GM23338 (cell line): ENCODE results near the gene MED20. TPM values are rescaled to one million over a fixed set of nuclear protein-coding genes. Genes with fewer than 3 reads are reported as not detected.

Experiments used
- ATAC-seq: fragments of 200-7000 bp; cut with Tn5 transposase; 3 replicates; pipeline ENCODE4 v1.9.1; 2020
- DNase-seq: peaks from one replicate; pipeline ENCODE4 v3.0.0-alpha.2; 2015; ENCODE audit warnings: low spot score
- H2AFZ ChIP-seq: fragments of 200-600 bp; sonication (generic); 2 replicates; pipeline ENCODE4 v1.8.0; 2016; ENCODE audit warnings: antibody characterized with exemption, mild to moderate bottlenecking, moderate library complexity
- H3F3A ChIP-seq: fragments of 200-600 bp; sonication (generic); replicated peaks from 2 replicates; pipeline ENCODE4 v1.8.0; 2017; ENCODE audit warnings: antibody characterized with exemption, mixed run types, low read depth
- H3K27ac ChIP-seq: fragments of 200-600 bp; sonication (generic); 2 replicates; pipeline ENCODE4 v1.6.1; 2016; ENCODE audit warnings: low read depth
- H3K27me3 ChIP-seq: fragments of 200-600 bp; sonication (generic); 2 replicates; pipeline ENCODE4 v1.8.0; 2016; ENCODE audit warnings: mild to moderate bottlenecking, mixed run types, moderate library complexity; ENCODE audit not compliant: insufficient read depth
- H3K36me3 ChIP-seq: fragments of 200-600 bp; sonication (generic); 2 replicates; pipeline ENCODE4 v1.8.0; 2016; ENCODE audit warnings: mild to moderate bottlenecking; ENCODE audit not compliant: insufficient read depth
- H3K4me1 ChIP-seq: fragments of 200-600 bp; sonication (generic); 2 replicates; pipeline ENCODE4 v1.8.0; 2016; ENCODE audit warnings: mild to moderate bottlenecking, moderate library complexity; ENCODE audit not compliant: insufficient read depth
- H3K4me2 ChIP-seq: fragments of 200-600 bp; sonication (generic); 2 replicates; pipeline ENCODE4 v1.7.1; 2017; ENCODE audit warnings: mixed run types
- H3K4me3 ChIP-seq: fragments of 200-600 bp; sonication (generic); 2 replicates; pipeline ENCODE4 v1.6.1; 2016; ENCODE audit warnings: mixed run types
- H3K79me2 ChIP-seq: fragments of 200-600 bp; sonication (generic); replicated peaks from 2 replicates; pipeline ENCODE4 v1.8.0; 2017; ENCODE audit warnings: mild to moderate bottlenecking; ENCODE audit not compliant: insufficient read depth
- H3K9me2 ChIP-seq: fragments of 200-600 bp; sonication (generic); 2 replicates; pipeline ENCODE4 v1.8.0; 2017; ENCODE audit not compliant: insufficient read depth
- H4K20me1 ChIP-seq: fragments of 200-600 bp; sonication (generic); replicated peaks from 2 replicates; pipeline ENCODE4 v1.8.0; 2017; ENCODE audit warnings: mild to moderate bottlenecking; ENCODE audit not compliant: insufficient read depth
- H3K27ac Mint-ChIP-seq: 2 replicates; pipeline ENCODE4 v1.8.0; 2020; ENCODE audit warnings: inconsistent platforms, mild to moderate bottlenecking, moderate library complexity, mixed read lengths
- H3K27me3 Mint-ChIP-seq: 3 replicates; pipeline ENCODE4 v1.8.0; 2022; ENCODE audit warnings: low read depth, mild to moderate bottlenecking, moderate library complexity, mixed read lengths, inconsistent platforms; ENCODE audit not compliant: insufficient read depth, poor library complexity
- H3K36me3 Mint-ChIP-seq: 3 replicates; pipeline ENCODE4 v1.8.0; 2021; ENCODE audit warnings: low read depth, mild to moderate bottlenecking, inconsistent platforms, moderate library complexity, mixed read lengths
- H3K4me1 Mint-ChIP-seq: 3 replicates; pipeline ENCODE4 v1.8.0; 2020; ENCODE audit warnings: mild to moderate bottlenecking, inconsistent platforms, mixed read lengths
- H3K4me3 Mint-ChIP-seq: 3 replicates; pipeline ENCODE4 v1.8.0; 2021; ENCODE audit warnings: moderate library complexity, mild to moderate bottlenecking, inconsistent platforms, mixed read lengths
- H3K9me3 Mint-ChIP-seq: 3 replicates; pipeline ENCODE4 v1.8.0; 2020; ENCODE audit warnings: moderate library complexity, mild to moderate bottlenecking, inconsistent platforms, mixed read lengths
- CREB1 ChIP-seq: fragments of 250-450 bp; sonication (Bioruptor Pico); IDR thresholded peaks from 2 replicates; pipeline ENCODE4 v1.5.0; 2020; ENCODE audit warnings: low read depth, mild to moderate bottlenecking, moderate library complexity
- CTCF ChIP-seq, 2 experiments: fragments of 200-600 bp in 1 of 2; sonication (generic) in 1 of 2; conservative IDR thresholded peaks; 2 replicates each; pipeline versions ENCODE4 v1.5.1 to v1.6.1; 2016 to 2017; ENCODE audit warnings: antibody characterized with exemption in 2 of 2, low read depth in 2 of 2, mild to moderate bottlenecking in 2 of 2, moderate library complexity in 1 of 2
- ETS1 ChIP-seq: IDR thresholded peaks from 2 replicates; pipeline ENCODE4 v1.6.1; 2016; ENCODE audit warnings: antibody characterized with exemption
- EZH2 ChIP-seq: fragments of 200-600 bp; sonication (generic); IDR thresholded peaks from one replicate; pipeline ENCODE4 v1.8.0; 2017; ENCODE audit warnings: antibody characterized with exemption, mild to moderate bottlenecking, low read depth; ENCODE audit not compliant: unreplicated experiment
- EZH2phosphoT487 ChIP-seq: fragments of 200-600 bp; sonication (generic); IDR thresholded peaks from one replicate; pipeline ENCODE4 v1.8.1; 2018; ENCODE audit warnings: antibody characterized with exemption; ENCODE audit not compliant: unreplicated experiment
- JUNB ChIP-seq: IDR thresholded peaks from one replicate; pipeline ENCODE4 v1.6.1; 2016; ENCODE audit warnings: antibody characterized with exemption; ENCODE audit not compliant: unreplicated experiment
- NANOG ChIP-seq: IDR thresholded peaks from 2 replicates; pipeline ENCODE4 v1.6.1; 2016; ENCODE audit warnings: antibody characterized with exemption, borderline replicate concordance
- POLR2AphosphoS5 ChIP-seq: IDR thresholded peaks from 2 replicates; pipeline ENCODE4 v1.6.1; 2016; ENCODE audit warnings: antibody characterized with exemption, low read depth
- REST ChIP-seq: IDR thresholded peaks from one replicate; pipeline ENCODE4 v1.6.1; 2018; ENCODE audit warnings: antibody characterized with exemption; ENCODE audit not compliant: unreplicated experiment
- STAT1 ChIP-seq: IDR thresholded peaks from one replicate; pipeline ENCODE4 v1.6.1; 2016; ENCODE audit warnings: antibody characterized with exemption; ENCODE audit not compliant: unreplicated experiment
- ZNF114 ChIP-seq: fragments of 250-450 bp; sonication (Bioruptor Pico); IDR thresholded peaks from 2 replicates; pipeline ENCODE4 v1.5.0; 2020; ENCODE audit warnings: mild to moderate bottlenecking, moderate library complexity
- ZNF331 ChIP-seq: fragments of 250-450 bp; sonication (Bioruptor Pico); IDR thresholded peaks from 2 replicates; pipeline ENCODE4 v1.5.0; 2020; ENCODE audit warnings: low read depth, mild to moderate bottlenecking, moderate library complexity
- ZNF462 ChIP-seq: fragments of 250-450 bp; sonication (Bioruptor Pico); IDR thresholded peaks from 2 replicates; pipeline ENCODE4 v1.5.0; 2020; ENCODE audit warnings: mild to moderate bottlenecking, moderate library complexity
- long read RNA-seq: library from polyadenylated mRNA; unstranded; transcript quantifications from one replicate; pipeline ENCODE4 v2.0.0, GENCODE V29; 2020; ENCODE audit not compliant: unreplicated experiment
- polyA plus RNA-seq: library from polyadenylated mRNA; unstranded; fragments of >200 nt; fragmentation: Nextera tagmentation; extraction: Ambion mirVana; gene quantifications from 2 replicates; pipeline ENCODE4 v1.2.1, GENCODE V29; 2016
- total RNA-seq: library from RNA; depleted of rRNA; stranded (reverse); fragments of >200 nt; shearing (Covaris generic); gene quantifications from 2 replicates; pipeline ENCODE4 v1.2.3, GENCODE V29; 2014; rRNA removed

The MED20 gene
- 39.3 and 47.2 TPM in 2 replicates for total RNA-seq
- polyA plus RNA-seq, result 18.1 and 20.1 TPM in 2 replicates
- long read RNA-seq, transcript MED20-201 (4 exons, 2,438 nt), result major isoform, 20 of 23 reads
- long read RNA-seq, partial matches to known transcripts, result 0 of 23 reads
- long read RNA-seq, other reads (novel, unspliced or antisense), result 2 of 23 reads

- peaks cover 82% of the 10 kb centered on the region for H3K79me2 ChIP-seq
- H3K4me3 Mint-ChIP-seq, result peak within 1 kb of the TSS; percentile 99
- no peaks in the 10 kb centered on the region for H3K9me2 ChIP-seq
- peak within 1 kb of the TSS; percentile 88 for H3K4me2 ChIP-seq
- H3F3A ChIP-seq, result peaks cover 9% of the 10 kb centered on the region
- DNase-seq, result peak; percentile 97
- peaks cover 15% of the 10 kb centered on the region for H3K4me1 ChIP-seq
- peaks cover 41% of the 10 kb centered on the region for H3K36me3 Mint-ChIP-seq
- peak within 1 kb of the TSS; percentile 75 for H3K4me3 ChIP-seq
- H2AFZ ChIP-seq, result peak within 1 kb of the TSS; percentile 97
- no peaks in the 10 kb centered on the region for H3K9me3 Mint-ChIP-seq
- no peaks in the 10 kb centered on the region for H3K27me3 ChIP-seq
- TF ChIP-seq POLR2AphosphoS5 (peak; percentile 80), CREB1 (CRISPR knock-in tag) (peak; percentile 98), EZH2 (no peak), EZH2phosphoT487 (no peak), ZNF462 (CRISPR knock-in tag) (no peak), ZNF114 (no peak), REST (no peak), ETS1 (no peak), CTCF (conservative IDR thresholded peaks at IDR 0.05; ENCODE audit: low read depth in 2 of 2) (peak; percentile 86 to 96), ZNF331 (no peak), STAT1 (no peak), JUNB (no peak), NANOG (no peak)
- peaks cover 19% of the 10 kb centered on the region for H3K4me1 Mint-ChIP-seq
- H3K27me3 Mint-ChIP-seq, result peaks cover 15% of the 10 kb centered on the region
- H3K27ac ChIP-seq, result peak within 1 kb of the TSS; percentile 97
- H3K36me3 ChIP-seq, result peaks cover 19% of the 10 kb centered on the region
- peak; percentile 90 for ATAC-seq
- H4K20me1 ChIP-seq, result peaks cover 32% of the 10 kb centered on the region
- peak within 1 kb of the TSS; percentile 100 for H3K27ac Mint-ChIP-seq
These were observed at the start of gene MED20, which contains the start of gene BYSL for GRCh38 chr6:41920921-41921711. TSS of gene MED20 (minus strand) at chr6:41921139. CDS start at chr6:41921018, 121 bp downstream. TSS of gene BYSL (plus strand) at chr6:41921499. CDS start at chr6:41921563, 64 bp downstream.
